Uterus (tissue), 2 donors: Measurements from ENCODE around the gene PTH1R.

ENCODE experiments used
- POLR2A ChIP-seq, 2 donors: fragments of 450-650 bp; IDR thresholded peaks; one replicate each; pipeline ENCODE4 v1.6.1; 2016; ENCODE audit warnings: antibody characterized with exemption in 2 of 2, mild to moderate bottlenecking in 1 of 2, moderate library complexity in 1 of 2
- TF ChIP-seq, protein P1 (sequence below), 4 experiments: fragments of 200-600 bp in 2 of 4; fragments of 450-650 bp in 2 of 4; sonication (generic) in 2 of 4; IDR thresholded peaks; one replicate each; pipeline ENCODE4 v1.5.1; 2016 to 2019; ENCODE audit warnings: antibody characterized with exemption in 4 of 4, mild to moderate bottlenecking in 2 of 4, moderate library complexity in 1 of 4

DNA sequence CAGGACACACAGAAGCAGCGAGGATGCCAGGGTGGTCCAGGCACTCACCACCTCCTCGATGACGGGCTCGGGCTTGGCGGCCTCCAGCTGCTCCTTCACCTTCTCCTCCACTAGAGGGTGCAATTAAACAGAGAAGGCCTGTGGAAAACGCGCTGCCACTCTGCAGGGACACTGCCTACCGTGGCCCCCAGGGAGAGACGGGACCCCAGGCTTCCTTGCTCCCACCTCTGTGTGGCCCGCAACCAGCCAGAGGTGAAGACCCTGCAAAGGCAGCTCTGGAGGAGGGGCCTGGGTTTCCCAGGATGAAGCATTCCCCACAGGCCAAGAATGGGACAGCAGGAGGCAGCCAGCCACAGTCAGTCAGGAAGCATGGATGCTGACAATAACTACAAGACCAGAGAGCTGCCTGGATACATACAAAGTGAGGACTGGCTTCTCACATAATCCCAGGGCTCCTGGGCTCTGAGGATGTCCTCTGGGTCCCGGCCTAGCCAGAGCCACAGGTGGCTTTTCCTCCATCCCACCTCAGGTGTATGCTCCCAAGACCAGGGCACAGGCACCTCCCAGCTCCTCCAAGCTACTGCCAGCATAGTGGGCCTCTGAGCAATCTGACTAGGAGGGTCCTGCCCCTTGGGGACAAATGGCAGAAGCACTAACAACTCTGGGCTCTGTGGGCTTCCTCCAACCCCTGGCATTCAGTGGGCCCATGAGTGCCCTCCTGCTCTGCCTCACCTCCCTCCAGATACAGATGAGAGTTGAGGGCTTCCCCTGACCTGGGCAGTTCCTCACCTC lies 46.2 kb downstream of the PTH1R start:
- TF ChIP-seq, protein P1, sequence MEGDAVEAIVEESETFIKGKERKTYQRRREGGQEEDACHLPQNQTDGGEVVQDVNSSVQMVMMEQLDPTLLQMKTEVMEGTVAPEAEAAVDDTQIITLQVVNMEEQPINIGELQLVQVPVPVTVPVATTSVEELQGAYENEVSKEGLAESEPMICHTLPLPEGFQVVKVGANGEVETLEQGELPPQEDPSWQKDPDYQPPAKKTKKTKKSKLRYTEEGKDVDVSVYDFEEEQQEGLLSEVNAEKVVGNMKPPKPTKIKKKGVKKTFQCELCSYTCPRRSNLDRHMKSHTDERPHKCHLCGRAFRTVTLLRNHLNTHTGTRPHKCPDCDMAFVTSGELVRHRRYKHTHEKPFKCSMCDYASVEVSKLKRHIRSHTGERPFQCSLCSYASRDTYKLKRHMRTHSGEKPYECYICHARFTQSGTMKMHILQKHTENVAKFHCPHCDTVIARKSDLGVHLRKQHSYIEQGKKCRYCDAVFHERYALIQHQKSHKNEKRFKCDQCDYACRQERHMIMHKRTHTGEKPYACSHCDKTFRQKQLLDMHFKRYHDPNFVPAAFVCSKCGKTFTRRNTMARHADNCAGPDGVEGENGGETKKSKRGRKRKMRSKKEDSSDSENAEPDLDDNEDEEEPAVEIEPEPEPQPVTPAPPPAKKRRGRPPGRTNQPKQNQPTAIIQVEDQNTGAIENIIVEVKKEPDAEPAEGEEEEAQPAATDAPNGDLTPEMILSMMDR (IDR thresholded peaks at IDR 0.05): peak; percentile 40 to 56 (median 46)
- TF ChIP-seq POLR2A (IDR thresholded peaks at IDR 0.05): no peak
